Kidney epithelial cell (primary cell): ENCODE measurements around the gene NAGLU. TPM values are rescaled to one million over a fixed set of nuclear protein-coding genes. Genes with fewer than 3 reads are reported as not detected.

Experiments
- DNase-seq: peaks from one replicate; pipeline ENCODE4 v3.0.0-alpha.2; 2010; ENCODE audit warnings: low read depth
- H3K27me3 ChIP-seq: 2 replicates; pipeline ENCODE4 v1.6.0; 2011; ENCODE audit warnings: low read length; ENCODE audit not compliant: control insufficient read depth, insufficient read depth
- H3K36me3 ChIP-seq: 2 replicates; pipeline ENCODE4 v1.5.1; 2011; ENCODE audit warnings: low read length; ENCODE audit not compliant: control insufficient read depth, insufficient read depth
- H3K4me3 ChIP-seq: 2 replicates; pipeline ENCODE4 v1.5.1; 2011; ENCODE audit warnings: low read depth, mild to moderate bottlenecking, control low read depth, low read length
- total RNA-seq: library from RNA; depleted of rRNA; stranded (reverse); fragments of >200 nt; gene quantifications from 2 replicates; pipeline ENCODE4 v1.2.3, GENCODE V29; 2015
- TF ChIP-seq, protein P1 (sequence below): IDR thresholded peaks from 2 replicates; pipeline ENCODE4 v1.5.1; 2011; ENCODE audit warnings: mild to moderate bottlenecking, moderate library complexity, low read length, control low read depth, inconsistent platforms; ENCODE audit not compliant: insufficient read depth, poor library complexity, severe bottlenecking

Gene NAGLU
- total RNA-seq, 1 donor from 2014 or later = 46.2 TPM

GRCh38 chr17:42577532-42578281 lies 41.7 kb downstream of the NAGLU start, which contains the start of gene PSMC3IP:
Gene PSMC3IP, minus strand, starts transcription at chr17:42577729. Its CDS starts 43 bp downstream, at chr17:42577686.
- TF ChIP-seq, protein P1, sequence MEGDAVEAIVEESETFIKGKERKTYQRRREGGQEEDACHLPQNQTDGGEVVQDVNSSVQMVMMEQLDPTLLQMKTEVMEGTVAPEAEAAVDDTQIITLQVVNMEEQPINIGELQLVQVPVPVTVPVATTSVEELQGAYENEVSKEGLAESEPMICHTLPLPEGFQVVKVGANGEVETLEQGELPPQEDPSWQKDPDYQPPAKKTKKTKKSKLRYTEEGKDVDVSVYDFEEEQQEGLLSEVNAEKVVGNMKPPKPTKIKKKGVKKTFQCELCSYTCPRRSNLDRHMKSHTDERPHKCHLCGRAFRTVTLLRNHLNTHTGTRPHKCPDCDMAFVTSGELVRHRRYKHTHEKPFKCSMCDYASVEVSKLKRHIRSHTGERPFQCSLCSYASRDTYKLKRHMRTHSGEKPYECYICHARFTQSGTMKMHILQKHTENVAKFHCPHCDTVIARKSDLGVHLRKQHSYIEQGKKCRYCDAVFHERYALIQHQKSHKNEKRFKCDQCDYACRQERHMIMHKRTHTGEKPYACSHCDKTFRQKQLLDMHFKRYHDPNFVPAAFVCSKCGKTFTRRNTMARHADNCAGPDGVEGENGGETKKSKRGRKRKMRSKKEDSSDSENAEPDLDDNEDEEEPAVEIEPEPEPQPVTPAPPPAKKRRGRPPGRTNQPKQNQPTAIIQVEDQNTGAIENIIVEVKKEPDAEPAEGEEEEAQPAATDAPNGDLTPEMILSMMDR = peak; percentile 46
- H3K36me3 ChIP-seq = peaks cover 2% of the 10 kb centered on the region
- H3K4me3 ChIP-seq = peak within 1 kb of the TSS; percentile 78
- H3K27me3 ChIP-seq = no peaks in the 10 kb centered on the region
- peak; percentile 80 for DNase-seq

- H3K27me3 ChIP-seq = no peaks in the 10 kb centered on the region
- no peak for DNase-seq
- peak overlapping the region; percentile 78 for H3K4me3 ChIP-seq
- TF ChIP-seq, protein P1 = peak; percentile 86
- peaks cover 2% of the 10 kb centered on the region for H3K36me3 ChIP-seq
These were observed 42.3 kb downstream of the NAGLU start for GRCh38 chr17:42578282-42578869.

- TF ChIP-seq, protein P1 = no peak
- no peak for DNase-seq
- H3K27me3 ChIP-seq = no peaks in the 10 kb centered on the region
- peaks cover 2% of the 10 kb centered on the region for H3K36me3 ChIP-seq
- no peak overlapping the region for H3K4me3 ChIP-seq
These were observed 43.9 kb downstream of the NAGLU start for GRCh38 chr17:42579794-42580551.

GRCh38 chr17:42581744-42582270 lies 45.8 kb downstream of the NAGLU start:
- Histone ChIP-seq H3K36me3 (peaks cover 2% of the 10 kb centered on the region), H3K4me3 (no peak overlapping the region), H3K27me3 (no peaks in the 10 kb centered on the region)
- no peak for DNase-seq
- TF ChIP-seq, protein P1 = no peak

DNA sequence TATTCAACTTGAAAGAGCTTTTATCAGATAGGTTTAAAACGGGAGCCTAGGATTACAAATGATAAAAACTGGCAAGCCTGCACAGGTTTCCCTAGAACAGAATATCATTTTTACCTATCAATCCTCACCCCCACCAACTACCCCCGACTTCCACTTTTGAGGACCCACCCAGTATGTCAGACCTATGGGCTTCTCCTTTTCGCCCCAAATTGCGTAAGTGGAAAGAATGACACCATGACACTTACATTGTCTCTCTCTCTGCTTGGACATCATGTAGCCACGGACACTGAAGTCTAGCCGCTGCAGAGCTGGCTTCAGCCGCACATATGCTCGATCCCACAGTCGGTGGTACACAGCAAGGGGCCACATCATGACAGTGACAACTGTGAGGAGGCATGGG lies 48.8 kb downstream of the NAGLU start:
- peaks cover 2% of the 10 kb centered on the region for H3K36me3 ChIP-seq
- no peak overlapping the region for H3K4me3 ChIP-seq
- DNase-seq = no peak
- TF ChIP-seq, protein P1 = no peak
- H3K27me3 ChIP-seq = no peaks in the 10 kb centered on the region
